ENCODE data around the gene CEMIP2.

DNA sequence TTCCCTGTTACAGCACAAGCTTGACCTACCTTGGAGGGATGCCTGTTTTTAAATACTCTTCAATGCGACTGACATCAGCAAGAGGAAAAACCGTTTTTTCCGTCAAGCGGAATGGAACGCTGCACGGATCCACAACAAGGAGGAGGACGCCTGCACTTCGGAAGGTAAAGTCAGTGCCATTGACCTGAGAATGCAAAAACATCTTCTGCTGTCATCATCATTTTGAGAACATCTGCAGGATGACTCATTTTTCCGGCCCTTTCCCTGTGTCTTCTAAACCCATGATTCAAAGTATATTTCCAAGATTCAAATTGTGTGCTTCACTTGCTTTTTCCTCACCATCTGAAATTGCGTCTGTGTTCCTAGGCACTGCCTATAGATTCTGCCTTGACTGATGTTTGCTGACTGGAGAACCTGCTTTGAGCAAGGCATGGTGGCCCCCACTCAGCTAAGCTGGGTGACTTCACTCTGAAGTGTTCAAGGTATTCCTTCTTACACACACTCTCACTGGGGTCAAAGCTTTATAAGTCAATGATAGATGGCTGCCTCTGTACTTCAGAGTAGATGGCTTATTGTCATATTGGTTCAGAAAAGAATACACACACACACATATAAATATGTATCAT lies 78.1 kb downstream of the CEMIP2 start:
- TF ChIP-seq, protein P1, sequence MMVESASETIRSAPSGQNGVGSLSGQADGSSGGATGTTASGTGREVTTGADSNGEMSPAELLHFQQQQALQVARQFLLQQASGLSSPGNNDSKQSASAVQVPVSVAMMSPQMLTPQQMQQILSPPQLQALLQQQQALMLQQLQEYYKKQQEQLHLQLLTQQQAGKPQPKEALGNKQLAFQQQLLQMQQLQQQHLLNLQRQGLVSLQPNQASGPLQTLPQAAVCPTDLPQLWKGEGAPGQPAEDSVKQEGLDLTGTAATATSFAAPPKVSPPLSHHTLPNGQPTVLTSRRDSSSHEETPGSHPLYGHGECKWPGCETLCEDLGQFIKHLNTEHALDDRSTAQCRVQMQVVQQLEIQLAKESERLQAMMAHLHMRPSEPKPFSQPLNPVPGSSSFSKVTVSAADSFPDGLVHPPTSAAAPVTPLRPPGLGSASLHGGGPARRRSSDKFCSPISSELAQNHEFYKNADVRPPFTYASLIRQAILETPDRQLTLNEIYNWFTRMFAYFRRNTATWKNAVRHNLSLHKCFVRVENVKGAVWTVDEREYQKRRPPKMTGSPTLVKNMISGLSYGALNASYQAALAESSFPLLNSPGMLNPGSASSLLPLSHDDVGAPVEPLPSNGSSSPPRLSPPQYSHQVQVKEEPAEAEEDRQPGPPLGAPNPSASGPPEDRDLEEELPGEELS (CRISPR knock-in tag; IDR thresholded peaks at IDR 0.05) = no peak
- no peak for TF ChIP-seq ZNF416 (CRISPR knock-in tag; IDR thresholded peaks at IDR 0.05)
